Measurements from ENCODE around the gene HEYL.
A peak's percentile ranks its signal among the peaks of the same experiment; 100 is the strongest.

The HEYL gene

DNA sequence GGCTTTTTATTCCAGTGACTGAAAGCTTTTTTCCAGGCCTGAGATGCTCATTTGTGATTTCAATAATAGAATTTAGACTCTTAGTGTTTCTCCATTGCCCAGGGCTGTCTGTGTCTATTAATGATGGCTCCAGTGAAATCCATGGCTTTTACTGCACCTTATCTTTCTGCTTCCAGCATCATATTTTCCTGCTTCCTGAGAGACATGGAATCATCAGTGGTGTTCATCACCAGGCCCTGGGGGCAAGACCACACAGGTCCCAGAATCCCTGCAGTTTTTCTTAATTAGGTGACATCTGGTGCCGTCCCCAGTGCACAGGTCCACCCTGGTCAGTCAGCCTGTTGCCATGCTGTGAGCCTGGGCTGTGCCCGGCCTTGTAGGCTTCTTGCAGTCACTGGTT is 16.9 kb upstream of the HEYL start:
- TF ChIP-seq, protein P1, sequence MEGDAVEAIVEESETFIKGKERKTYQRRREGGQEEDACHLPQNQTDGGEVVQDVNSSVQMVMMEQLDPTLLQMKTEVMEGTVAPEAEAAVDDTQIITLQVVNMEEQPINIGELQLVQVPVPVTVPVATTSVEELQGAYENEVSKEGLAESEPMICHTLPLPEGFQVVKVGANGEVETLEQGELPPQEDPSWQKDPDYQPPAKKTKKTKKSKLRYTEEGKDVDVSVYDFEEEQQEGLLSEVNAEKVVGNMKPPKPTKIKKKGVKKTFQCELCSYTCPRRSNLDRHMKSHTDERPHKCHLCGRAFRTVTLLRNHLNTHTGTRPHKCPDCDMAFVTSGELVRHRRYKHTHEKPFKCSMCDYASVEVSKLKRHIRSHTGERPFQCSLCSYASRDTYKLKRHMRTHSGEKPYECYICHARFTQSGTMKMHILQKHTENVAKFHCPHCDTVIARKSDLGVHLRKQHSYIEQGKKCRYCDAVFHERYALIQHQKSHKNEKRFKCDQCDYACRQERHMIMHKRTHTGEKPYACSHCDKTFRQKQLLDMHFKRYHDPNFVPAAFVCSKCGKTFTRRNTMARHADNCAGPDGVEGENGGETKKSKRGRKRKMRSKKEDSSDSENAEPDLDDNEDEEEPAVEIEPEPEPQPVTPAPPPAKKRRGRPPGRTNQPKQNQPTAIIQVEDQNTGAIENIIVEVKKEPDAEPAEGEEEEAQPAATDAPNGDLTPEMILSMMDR (IDR thresholded peaks at IDR 0.05; ENCODE audit: low read depth, low read length) = no peak
- no peak overlapping the region for H3K4me3 ChIP-seq (ENCODE audit: low read depth, low read length)
- H3K27me3 ChIP-seq (ENCODE audit: insufficient read depth, low read depth, severe bottlenecking) = no peaks in the 10 kb centered on the region
- H3K36me3 ChIP-seq = no peaks in the 10 kb centered on the region
- H3K9me3 ChIP-seq (ENCODE audit: severe bottlenecking) = no peaks in the 10 kb centered on the region
- H3K27ac ChIP-seq = no peak overlapping the region
- DNase-seq = no peak

DNA sequence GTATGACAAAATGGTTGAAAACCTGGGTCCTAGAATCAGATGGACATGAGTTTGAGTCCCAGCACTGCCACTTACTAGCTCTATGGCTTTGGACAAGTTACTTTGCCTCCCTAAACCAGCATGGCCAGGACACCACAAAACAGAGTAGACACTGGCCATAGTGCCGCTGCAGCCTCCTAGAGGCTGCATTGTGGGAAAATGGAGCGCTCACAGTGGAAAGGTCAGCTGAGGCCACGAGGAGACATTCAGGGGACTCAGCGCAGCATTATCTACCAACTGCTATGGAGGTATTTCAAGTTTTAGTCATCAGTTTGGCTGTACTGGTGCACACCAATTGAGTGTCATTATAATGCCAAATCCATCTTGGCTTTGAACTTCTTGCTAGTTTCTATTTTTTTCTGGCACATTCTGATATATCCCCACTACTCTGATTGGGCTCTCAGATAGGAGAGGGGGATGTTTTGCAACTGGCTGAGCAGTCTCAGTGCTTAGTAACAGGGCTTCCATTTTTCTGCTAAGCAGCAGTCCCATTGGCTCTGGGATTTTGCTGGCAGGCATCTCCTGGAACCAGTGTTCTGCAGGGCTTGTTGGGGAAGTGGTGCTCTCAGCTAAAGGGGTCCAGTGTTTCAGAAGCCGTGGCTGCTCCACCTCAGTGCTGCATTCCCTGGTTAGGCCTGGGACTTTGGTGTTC is 16.3 kb upstream of the HEYL start:
- no peak for DNase-seq
- Histone ChIP-seq H3K4me3 (ENCODE audit: low read depth, low read length) (no peak overlapping the region), H3K27ac (no peak overlapping the region), H3K27me3 (ENCODE audit: insufficient read depth, low read depth, severe bottlenecking) (no peaks in the 10 kb centered on the region), H3K36me3 (no peaks in the 10 kb centered on the region), H3K9me3 (ENCODE audit: severe bottlenecking) (no peaks in the 10 kb centered on the region)
- TF ChIP-seq, protein P1 (IDR thresholded peaks at IDR 0.05; ENCODE audit: low read depth, low read length) = no peak

DNA sequence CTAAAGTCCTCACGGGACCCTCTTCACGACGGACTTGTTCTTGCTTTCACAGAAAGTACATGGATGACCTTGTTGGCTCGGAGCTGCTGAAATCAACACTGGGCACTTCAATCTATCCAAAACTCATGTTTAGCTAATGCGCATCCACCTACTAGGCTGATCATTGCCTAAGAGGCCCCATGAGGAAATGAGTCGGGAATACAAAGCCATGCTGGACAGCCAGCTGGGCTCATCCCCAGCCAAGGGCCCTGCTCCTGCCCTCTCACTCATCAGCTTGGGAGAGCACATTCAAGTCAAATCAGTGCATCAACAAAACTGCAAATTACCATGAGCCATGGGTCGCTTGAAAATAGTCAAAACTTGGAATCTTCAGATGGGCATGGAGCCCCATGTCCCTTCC is 14.8 kb upstream of the HEYL start:
- no peak for DNase-seq
- Histone ChIP-seq H3K9me3 (ENCODE audit: severe bottlenecking) (no peaks in the 10 kb centered on the region), H3K27me3 (ENCODE audit: insufficient read depth, low read depth, severe bottlenecking) (no peaks in the 10 kb centered on the region), H3K4me3 (ENCODE audit: low read depth, low read length) (no peak overlapping the region), H3K27ac (no peak overlapping the region), H3K36me3 (no peaks in the 10 kb centered on the region)
- TF ChIP-seq, protein P1 (IDR thresholded peaks at IDR 0.05; ENCODE audit: low read depth, low read length) = no peak

DNA sequence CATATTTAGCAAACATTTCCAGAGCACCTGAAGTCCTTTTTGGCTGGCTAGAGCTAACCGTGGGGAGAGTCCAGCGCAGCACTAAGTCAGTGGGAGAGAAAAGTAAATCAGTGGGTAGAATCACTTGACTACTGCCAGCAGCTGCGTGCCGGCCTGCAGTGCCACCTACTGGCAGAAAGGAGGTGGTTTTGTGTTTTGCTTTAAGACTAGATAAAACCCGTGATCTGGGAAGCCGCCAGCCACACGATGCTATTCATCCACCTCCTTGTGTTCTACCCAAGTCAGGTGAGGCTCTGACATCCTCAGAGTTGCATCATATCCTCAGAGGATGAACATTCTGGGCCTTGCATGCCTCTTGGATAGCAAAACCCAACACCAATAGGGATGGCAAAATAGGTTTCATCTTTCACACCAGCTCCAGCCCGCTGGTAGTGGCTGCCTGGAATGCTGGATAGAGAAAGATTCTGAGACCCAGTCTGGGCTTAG is 14.1 kb upstream of the HEYL start:
- DNase-seq = peak; percentile 74
- Histone ChIP-seq H3K27me3 (ENCODE audit: insufficient read depth, low read depth, severe bottlenecking) (no peaks in the 10 kb centered on the region), H3K36me3 (no peaks in the 10 kb centered on the region), H3K27ac (no peak overlapping the region), H3K9me3 (ENCODE audit: severe bottlenecking) (no peaks in the 10 kb centered on the region), H3K4me3 (ENCODE audit: low read depth, low read length) (no peak overlapping the region)
- TF ChIP-seq, protein P1 (IDR thresholded peaks at IDR 0.05; ENCODE audit: low read depth, low read length) = peak; percentile 90

DNA sequence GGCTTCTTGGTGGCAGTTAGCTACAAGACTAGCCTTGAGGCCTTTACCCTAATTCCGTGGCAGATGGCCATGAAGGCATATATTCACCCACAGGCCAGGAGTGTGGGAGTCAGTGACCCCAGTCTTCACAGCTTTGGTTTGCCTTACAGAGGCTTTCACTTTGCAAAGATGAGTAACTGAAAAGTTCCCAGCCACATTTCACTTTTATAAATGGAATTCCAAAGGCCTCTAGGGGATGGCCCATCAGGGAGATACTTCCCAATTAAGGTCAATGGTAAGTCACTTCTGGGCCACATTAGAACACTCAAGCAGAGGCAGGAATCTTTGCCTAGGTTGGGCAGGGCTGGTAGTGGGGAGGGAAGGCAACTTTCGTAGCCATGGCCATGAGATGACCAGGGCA is 13.1 kb upstream of the HEYL start:
- Histone ChIP-seq H3K36me3 (no peaks in the 10 kb centered on the region), H3K27me3 (ENCODE audit: insufficient read depth, low read depth, severe bottlenecking) (no peaks in the 10 kb centered on the region), H3K9me3 (ENCODE audit: severe bottlenecking) (no peaks in the 10 kb centered on the region), H3K4me3 (ENCODE audit: low read depth, low read length) (no peak overlapping the region), H3K27ac (no peak overlapping the region)
- TF ChIP-seq, protein P1 (IDR thresholded peaks at IDR 0.05; ENCODE audit: low read depth, low read length) = no peak
- DNase-seq = no peak

DNA sequence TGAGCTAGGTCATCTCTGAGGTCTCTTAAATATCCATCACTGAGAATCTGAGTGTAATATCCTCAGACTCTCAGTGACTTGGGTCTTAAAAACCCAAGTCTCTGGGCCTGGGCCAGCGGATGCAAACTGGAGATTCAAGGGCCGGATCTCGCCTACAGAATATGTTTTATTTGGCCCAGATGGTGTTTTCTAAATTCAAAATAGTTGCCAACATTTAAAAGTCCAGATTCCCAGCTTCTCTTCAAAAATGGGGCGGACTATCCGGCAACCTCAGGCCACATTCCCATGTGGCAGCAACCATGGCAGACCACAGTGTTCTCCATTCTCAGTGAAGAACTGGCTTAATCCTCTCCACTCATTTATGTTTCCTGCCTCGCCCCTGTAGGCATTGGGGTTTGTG is 12.7 kb upstream of the HEYL start:
- H3K27me3 ChIP-seq (ENCODE audit: insufficient read depth, low read depth, severe bottlenecking) = no peaks in the 10 kb centered on the region
- H3K36me3 ChIP-seq = no peaks in the 10 kb centered on the region
- TF ChIP-seq, protein P1 (IDR thresholded peaks at IDR 0.05; ENCODE audit: low read depth, low read length) = no peak
- no peaks in the 10 kb centered on the region for H3K9me3 ChIP-seq (ENCODE audit: severe bottlenecking)
- no peak for DNase-seq
- H3K27ac ChIP-seq = no peak overlapping the region
- H3K4me3 ChIP-seq (ENCODE audit: low read depth, low read length) = no peak overlapping the region
